ENCODE measurements around the gene PTP4A2.
"Not testable (repeated sequence)": the region's sequence is repeated elsewhere in the genome, so short reads cannot be mapped to it uniquely, and the experiment has no call there.

Gene PTP4A2

GRCh38 chr1:31952825-31953220 is 14.7 kb upstream of the PTP4A2 start:
- DNase-seq, result no peak
- intact Hi-C loops (cut with DNase I), result no loop called here

DNA sequence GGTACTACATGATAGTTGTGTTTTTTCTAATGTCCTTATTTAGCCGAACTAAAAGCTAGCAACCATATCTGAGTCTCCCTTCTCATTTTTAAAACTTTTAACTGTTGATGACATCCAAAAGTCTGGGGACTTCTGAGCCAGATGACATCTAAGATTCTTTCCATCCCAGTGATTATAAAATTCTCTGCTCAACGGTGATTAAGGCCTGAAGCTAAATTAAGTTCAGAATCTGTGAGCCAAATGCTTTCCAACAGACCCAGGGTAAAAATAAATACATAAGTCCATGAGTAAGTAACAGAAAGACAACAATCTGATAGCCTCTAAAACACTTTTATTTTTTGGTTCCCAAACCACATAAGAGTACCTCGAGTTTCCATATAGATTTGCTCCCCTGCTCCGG is 13.1 kb upstream of the PTP4A2 start:
- intact Hi-C loops (cut with DNase I), result no loop called here
- no peak for DNase-seq

- intact Hi-C loops (cut with DNase I), result no loop called here
Measured at GRCh38 chr1:31949862-31950261, 11.7 kb upstream of the PTP4A2 start.

DNA sequence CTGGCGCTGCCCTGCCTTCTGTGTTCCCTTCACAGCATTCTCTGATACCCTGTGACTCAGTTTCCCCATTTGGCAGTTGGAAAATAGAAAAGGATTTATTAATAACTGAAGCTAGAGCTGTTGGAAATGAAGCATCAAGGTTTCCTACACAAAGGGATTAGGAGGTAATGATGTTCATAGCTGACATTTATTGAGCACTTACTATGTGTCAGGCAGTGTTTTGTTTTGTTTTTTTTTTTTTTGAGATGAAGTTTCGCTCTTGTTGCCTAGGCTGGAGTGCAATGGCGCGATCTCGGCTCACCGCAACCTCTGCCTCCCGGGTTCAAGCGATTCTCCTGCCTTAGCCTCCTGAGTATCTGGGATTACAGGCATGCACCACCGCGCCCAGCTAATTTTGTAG is 7.5 kb upstream of the PTP4A2 start:
- intact Hi-C loops (cut with DNase I); DNase-seq: not testable (repeated sequence)

More at GRCh38 chr1:31949862-31950261, 11.7 kb upstream of the PTP4A2 start:
- DNase-seq, result no peak

DNA sequence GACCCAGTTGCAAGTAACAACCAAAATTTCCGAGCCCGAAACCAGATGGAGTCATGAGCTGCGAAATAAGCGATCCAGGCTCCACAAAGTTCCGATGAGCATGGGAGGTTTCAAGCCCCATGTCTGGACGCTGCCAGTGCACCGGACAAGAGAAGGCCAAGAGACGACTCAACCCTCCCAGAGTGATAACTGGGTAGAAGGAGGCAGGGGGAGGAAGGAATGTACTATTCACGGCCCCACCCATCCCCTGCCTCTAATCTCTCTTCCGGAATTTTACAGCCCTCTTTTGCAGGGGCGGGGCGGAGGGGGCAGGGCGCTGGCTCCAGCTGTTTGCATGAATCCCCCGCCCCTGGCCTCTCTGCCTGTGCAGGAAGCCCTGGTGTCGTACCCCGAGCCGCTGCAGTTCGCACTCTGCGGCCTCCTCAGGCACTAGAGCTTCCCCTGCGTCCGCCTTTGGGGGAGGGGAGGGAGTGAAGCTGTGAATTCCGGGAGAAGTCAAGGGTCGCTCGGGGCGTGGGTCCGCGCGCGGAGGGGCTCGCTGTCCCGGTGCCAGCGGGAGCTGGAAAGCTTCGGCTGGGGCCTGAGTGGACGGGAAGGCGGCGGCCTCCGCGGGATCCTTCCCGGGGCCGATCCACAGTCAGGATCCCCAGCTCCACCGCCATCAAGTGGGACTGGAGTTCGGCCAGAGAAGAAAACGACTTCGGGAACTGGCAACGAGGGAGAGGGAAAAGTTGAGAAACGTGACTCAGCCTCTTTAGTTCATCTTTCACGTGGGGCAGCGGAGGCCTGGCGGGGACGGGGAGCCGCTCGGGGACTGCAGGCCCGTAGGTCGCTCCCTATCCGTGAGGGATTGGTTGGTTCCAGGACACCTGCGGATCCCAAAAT is 6.3 kb upstream of the PTP4A2 start:
- intact Hi-C loops (cut with DNase I), result no loop called here
- DNase-seq, result peak in 8 of 10 donors; percentile 24 to 89 (median 52)

DNA sequence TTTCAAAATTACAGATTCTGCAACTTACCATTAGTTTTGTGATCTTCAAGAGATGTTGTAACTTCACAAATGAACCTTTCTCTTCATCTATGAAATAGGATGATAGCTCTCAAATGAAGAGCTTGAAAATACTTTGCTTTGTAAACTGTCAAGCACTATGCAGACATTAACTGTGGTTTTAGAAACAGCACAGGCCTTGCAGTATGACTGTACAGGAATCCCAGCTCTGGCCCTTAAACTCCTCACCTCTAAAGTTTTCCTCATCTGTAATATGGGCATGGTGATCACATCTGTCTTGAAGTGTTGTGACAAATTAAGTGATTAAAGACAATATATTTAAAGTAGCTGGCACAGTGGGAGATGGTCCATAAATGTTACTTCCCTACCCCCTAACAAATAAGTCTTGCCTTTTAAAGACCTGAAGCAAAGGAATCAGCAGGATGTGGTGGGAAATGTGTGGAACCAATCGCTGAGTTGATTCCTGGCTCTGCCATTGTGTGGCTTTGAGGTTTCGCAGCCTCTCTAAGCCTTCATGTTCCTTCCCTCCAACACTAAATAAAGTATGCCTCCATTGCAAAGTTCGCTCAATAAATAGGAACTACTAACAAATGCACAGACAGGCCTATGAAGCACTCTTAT is 5.5 kb upstream of the PTP4A2 start:
- intact Hi-C loops (cut with DNase I), result no loop called here
- no peak for DNase-seq

- intact Hi-C loops (cut with DNase I); DNase-seq: not testable (repeated sequence)
Measured at GRCh38 chr1:31942061-31942460, 3.9 kb upstream of the PTP4A2 start.

DNA sequence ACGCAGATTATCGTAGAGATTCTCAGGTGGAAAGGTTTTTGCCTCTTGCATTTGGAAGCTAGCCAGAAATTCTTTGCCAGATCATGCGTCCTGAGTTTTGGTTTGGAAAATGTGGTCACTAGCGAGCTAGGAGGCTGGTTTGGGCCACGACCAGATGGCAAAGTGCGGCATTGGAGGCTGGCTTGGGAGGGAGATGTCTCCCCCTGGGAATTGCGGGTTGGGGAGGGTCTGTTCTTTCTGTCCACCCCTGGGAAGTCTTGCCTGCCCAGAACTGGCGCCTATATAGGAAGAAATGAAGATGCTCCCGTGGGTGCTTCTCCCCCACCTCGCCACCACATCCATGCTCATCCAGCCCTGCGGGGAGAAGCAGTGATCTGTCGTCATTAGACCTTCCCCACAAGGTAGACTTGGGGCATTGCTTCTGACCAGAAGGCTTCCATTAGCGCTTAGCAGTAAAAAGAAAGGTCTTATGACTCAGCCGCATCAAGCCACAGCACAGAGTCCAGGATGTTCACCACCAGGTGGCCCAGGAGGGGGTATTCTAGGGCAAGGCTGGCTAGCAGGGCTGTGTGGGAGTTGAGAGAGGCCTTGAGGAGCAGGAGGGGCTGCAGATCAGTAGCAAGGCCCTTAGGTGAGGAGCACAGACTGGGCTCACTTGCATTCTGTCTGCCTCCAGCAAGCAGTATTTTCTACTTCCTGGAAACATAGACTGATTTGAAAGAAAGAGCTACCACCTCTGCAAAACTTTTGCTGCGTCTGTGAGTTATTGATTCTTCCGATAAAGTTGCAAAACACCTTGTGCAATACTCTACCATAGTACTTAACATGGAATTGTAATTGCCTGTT is 1.5 kb upstream of the PTP4A2 start:
- intact Hi-C loops (cut with DNase I), result loop anchor here (10.0 kb wide), 2 partner anchors 95 to 145 kb away; no protein-coding TSS in a partner anchor
- no peak for DNase-seq

GRCh38 chr1:31937300-31938183 is 626 bp downstream of the PTP4A2 start:
- intact Hi-C loops (cut with DNase I), result loop anchor here (1.0 to 10.0 kb wide), 3 partner anchors 76 to 143 kb away; partner anchors contain the start of gene KHDRBS1
- peak; percentile 65 to 97 (median 86) for DNase-seq

DNA sequence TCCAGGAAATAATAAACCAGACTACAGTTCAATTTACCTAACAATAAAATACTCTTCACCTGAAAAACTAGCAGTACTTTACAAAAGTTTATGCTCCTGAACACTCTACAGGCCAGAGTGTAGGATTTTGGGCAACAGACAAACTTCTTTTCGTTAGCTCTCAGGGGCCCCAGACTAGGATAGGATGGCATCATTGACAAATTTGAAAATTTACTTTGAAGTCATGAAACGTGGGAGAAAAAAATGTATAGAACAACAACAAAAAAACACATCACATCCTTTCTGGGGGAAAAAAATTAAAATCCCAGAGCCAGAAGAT is 1.2 kb downstream of the PTP4A2 start:
- DNase-seq, result no peak
- intact Hi-C loops (cut with DNase I), result loop anchor here (10.0 kb wide), 2 partner anchors 92 to 142 kb away; no protein-coding TSS in a partner anchor

- DNase-seq, result no peak
- intact Hi-C loops (cut with DNase I), result loop anchor here (10.0 kb wide), 2 partner anchors 92 to 142 kb away; no protein-coding TSS in a partner anchor
Measured at GRCh38 chr1:31936278-31936980, 1.7 kb downstream of the PTP4A2 start.

DNA sequence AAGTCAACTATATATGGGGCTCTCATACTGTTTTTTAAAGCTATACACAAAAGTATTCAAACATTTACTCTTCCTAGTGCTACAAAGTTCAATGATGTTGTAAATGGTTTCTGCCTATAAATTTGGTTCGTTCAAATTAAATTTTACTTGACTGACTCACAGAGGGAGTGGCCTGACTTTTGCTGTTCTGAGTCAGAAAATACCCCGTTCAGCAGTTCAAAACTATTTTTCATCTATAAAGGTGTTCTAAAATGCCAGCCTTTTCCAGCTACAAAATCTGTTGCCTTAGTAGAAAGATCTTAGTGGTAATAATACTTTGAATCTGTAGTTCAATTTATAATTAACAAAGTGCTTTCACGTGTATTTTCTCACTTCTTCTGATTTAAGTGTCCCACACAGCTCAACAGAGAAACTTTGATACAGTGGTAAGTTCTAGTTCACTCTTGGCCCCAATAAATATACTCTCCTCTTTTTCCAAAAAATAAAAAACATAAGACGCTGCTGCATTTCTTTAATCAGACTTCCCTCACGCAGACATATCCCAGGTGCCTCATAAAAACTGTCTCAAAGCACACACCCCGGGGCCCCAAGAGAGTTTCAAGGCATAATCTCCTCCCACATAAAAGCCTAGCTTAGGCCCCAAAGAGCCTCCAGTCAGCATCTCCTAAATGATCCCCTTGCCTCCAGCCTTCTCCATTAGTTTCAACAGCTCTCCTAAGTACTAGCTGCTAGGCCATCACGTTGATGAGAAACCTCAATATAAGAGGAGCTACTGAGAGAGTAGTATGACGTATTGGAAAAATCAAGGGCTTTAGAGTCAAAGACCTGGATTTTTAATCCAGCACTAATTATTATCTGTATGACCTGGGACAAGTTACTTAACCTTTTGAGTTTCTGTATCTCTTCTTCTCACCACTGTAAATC is 3.2 kb downstream of the PTP4A2 start:
- no peak for DNase-seq
- intact Hi-C loops (cut with DNase I), result loop anchor here (10.0 kb wide), 2 partner anchors 90 to 140 kb away; no protein-coding TSS in a partner anchor

DNA sequence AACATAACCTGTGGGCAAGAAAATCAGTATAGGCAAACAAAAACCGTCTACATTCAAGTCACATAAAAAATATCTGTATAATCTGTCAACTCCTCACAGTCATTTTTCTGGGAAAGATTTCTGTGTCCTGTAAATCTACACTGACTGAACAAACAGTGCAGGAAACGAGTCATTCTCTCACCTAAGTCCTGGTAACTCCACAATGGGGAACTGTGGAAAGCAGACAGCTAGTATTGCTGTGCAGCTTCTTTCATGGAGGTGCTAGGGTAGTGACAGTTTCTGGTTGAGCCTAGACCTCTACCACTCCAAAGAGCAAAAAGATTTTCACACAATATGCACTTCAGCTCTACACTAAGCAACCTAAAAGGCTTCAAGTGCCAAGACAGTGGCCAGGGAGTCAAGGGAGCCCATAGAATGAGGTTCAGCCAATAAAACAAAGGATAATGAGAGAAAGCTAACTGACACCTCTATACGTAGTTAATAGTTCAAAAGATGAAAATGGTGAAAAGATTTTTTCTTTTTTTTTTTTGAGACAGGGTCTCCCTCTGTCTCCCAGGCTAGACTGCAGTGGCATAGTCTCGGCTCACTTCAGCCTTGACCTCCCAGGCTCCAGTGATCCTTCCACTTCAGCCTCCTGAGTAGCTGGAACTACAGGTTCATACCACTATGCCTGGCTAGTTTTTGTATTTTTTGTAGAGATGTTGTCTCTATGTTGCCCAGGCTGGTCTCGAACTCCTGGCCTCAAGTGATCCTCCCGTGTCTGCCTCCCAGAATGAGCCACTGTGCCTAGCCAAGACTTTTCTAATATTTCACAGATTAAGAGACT is 5.5 kb downstream of the PTP4A2 start:
- intact Hi-C loops (cut with DNase I), result loop anchor here (10.0 kb wide), 2 partner anchors 88 to 138 kb away; no protein-coding TSS in a partner anchor
- DNase-seq, result no peak

GRCh38 chr1:31931593-31932225 is 6.5 kb downstream of the PTP4A2 start:
- intact Hi-C loops (cut with DNase I), result loop anchor here (10.0 kb wide), 2 partner anchors 87 to 137 kb away; no protein-coding TSS in a partner anchor
- DNase-seq, result no peak

DNA sequence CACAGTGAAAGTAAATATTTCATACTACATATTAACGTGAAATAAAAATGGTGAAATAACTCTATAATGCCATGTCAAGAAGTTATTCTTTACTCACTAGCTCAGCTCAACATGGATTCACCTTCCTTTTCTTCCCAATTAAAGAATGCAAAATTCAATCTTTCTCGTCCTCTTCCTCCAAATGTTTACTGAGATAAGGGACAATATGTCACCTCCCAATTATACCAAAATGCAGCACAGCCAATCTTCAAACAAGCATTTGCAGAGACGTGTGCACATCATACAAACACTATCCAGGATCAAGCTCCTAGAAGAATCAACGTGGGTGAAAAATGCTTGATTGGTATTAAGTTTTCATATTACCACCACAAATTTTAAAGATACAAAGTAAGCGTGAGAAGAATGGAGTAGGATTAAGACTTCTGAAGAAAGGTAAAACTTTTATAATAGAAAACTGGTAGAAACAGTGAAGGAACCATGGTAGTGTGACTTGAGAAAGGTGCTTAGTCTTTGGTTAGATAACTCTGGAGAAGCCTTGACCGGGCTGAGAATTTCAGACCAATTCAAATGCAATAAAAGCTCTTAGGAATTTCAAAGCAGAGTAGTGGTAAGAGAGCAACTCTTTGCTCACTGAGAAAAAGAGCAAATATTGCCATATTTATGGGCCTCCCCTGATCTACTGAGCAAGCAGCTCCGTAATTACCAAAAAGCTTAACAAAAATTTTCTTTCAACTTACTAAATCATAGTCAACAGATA is 7.2 kb downstream of the PTP4A2 start:
- no peak for DNase-seq
- intact Hi-C loops (cut with DNase I), result loop anchor here (10.0 kb wide), 2 partner anchors 86 to 136 kb away; no protein-coding TSS in a partner anchor

- intact Hi-C loops (cut with DNase I), result no loop called here
- no peak for DNase-seq
Measured at GRCh38 chr1:31927661-31927980, 10.5 kb downstream of the PTP4A2 start.

Measured in posterior cingulate gyrus (tissue), 11 donors.